PC-9 (cell line): ENCODE measurements around the gene MARS1. TPM values are rescaled to one million over a fixed set of nuclear protein-coding genes. Genes with fewer than 3 reads are reported as not detected.

Experiments used
- BruUV-seq: library from RNA; stranded (reverse); fragments of 400-500 nt; replicated peaks from 2 replicates; lab custom pipeline; 2021; lab: Mats Ljungman, UMichigan
- CTCF ChIA-PET: fragments of 300-600 bp; sonication (Branson Sonifier 250); formaldehyde crosslinking; loops from one replicate; lab custom pipeline; 2022; ENCODE audit warnings: antibody characterized with exemption; lab: Charles Lee
- POLR2A ChIA-PET: fragments of 300-600 bp; sonication (Branson Sonifier 250); formaldehyde crosslinking; loops from one replicate; lab custom pipeline; 2022; ENCODE audit warnings: antibody characterized with exemption; ENCODE audit not compliant: unreplicated experiment; lab: Charles Lee
- DNase-seq, 2 experiments: peaks; one replicate each; pipeline versions ENCODE4 v3.0.0 to v3.0.0-alpha.2; 2015 to 2022; ENCODE audit warnings: mixed read lengths in 1 of 2
- H2AFZ ChIP-seq: fragments of 200-600 bp; sonication (generic); 2 replicates; pipeline ENCODE4 v1.8.1; 2017; ENCODE audit warnings: antibody characterized with exemption
- H3F3A ChIP-seq: fragments of 200-600 bp; sonication (generic); 2 replicates; pipeline ENCODE4 v1.8.1; 2017; ENCODE audit warnings: antibody characterized with exemption, mild to moderate bottlenecking, low read depth; ENCODE audit not compliant: insufficient read depth
- H3K27ac ChIP-seq: fragments of 200-600 bp; sonication (generic); 2 replicates; pipeline ENCODE4 v1.6.1; 2016; ENCODE audit warnings: mixed run types
- H3K27me3 ChIP-seq: fragments of 200-600 bp; sonication (generic); 2 replicates; pipeline ENCODE4 v1.6.1; 2016; ENCODE audit warnings: low read depth, mixed run types; ENCODE audit not compliant: insufficient read depth
- H3K36me3 ChIP-seq: fragments of 200-600 bp; sonication (generic); 2 replicates; pipeline ENCODE4 v1.6.1; 2016; ENCODE audit warnings: low read depth, mixed run types
- H3K4me1 ChIP-seq: fragments of 200-600 bp; sonication (generic); replicated peaks from 2 replicates; pipeline ENCODE4 v1.6.1; 2016; ENCODE audit warnings: mixed run types; ENCODE audit not compliant: insufficient read depth
- H3K4me2 ChIP-seq: fragments of 200-600 bp; sonication (generic); 2 replicates; pipeline ENCODE4 v1.6.1; 2017; ENCODE audit warnings: mixed run types
- H3K4me3 ChIP-seq: fragments of 200-600 bp; sonication (generic); 2 replicates; pipeline ENCODE4 v1.6.1; 2016; ENCODE audit warnings: mixed run types
- H3K79me2 ChIP-seq: fragments of 200-600 bp; sonication (generic); 2 replicates; pipeline ENCODE4 v1.6.1; 2017; ENCODE audit warnings: low read depth, mixed run types
- H3K9me2 ChIP-seq: fragments of 200-600 bp; sonication (generic); 2 replicates; pipeline ENCODE4 v1.8.1; 2017; ENCODE audit warnings: mild to moderate bottlenecking; ENCODE audit not compliant: insufficient read depth
- H3K9me3 ChIP-seq: fragments of 200-600 bp; sonication (generic); 2 replicates; pipeline ENCODE4 v1.8.1; 2016; ENCODE audit warnings: low read depth; ENCODE audit not compliant: insufficient read depth
- H4K20me1 ChIP-seq: fragments of 200-600 bp; sonication (generic); 2 replicates; pipeline ENCODE4 v1.8.1; 2017; ENCODE audit not compliant: insufficient read depth
- EZH2 ChIP-seq: fragments of 200-600 bp; sonication (generic); IDR thresholded peaks from 2 replicates; pipeline ENCODE4 v1.8.0; 2017; ENCODE audit warnings: antibody characterized with exemption, low read depth
- intact Hi-C: fragments of 100-400 bp; cut with micrococcal nuclease; formaldehyde crosslinking; loops from one replicate; pipeline ENCODE4 v1.10.0; 2022; ENCODE audit not compliant: unreplicated experiment
- total RNA-seq: library from RNA; stranded (reverse); gene quantifications from 2 replicates; pipeline ENCODE4 v1.2.3, GENCODE V29; 2021
- TF ChIP-seq, protein P1 (sequence below): fragments of 200-600 bp; sonication (generic); conservative IDR thresholded peaks from 2 replicates; pipeline ENCODE4 v1.6.1; 2017; ENCODE audit warnings: mixed run types, antibody characterized with exemption, mild to moderate bottlenecking, moderate library complexity

MARS1 gene
- total RNA-seq, 1 experiment from 2014 or later = 307 TPM

DNA sequence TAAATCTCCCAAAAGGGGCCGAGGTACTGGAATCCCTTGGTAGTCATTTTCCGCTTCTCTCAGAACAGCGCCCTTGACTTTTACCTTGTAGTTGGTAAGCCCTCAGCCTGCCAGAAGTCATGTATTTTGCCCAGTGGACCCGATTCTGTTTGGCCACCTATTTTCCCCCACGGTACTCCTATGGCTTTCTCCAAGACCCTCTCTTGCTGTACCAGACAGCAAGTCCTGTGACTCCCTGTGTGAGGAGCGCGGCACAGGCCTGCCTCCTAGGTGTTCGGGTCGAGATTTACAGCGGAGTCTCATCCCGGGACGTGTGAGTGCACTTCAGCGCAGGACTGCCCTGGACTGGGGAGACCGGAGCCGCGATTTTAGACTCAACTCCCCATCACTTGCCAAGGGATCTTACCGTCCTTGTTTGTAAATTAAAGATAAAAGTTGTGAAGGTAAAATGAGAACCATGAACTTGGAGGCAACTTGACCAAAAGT is 33.7 kb downstream of the MARS1 start:
- H3K9me2 ChIP-seq = no peaks in the 10 kb centered on the region
- H3K27ac ChIP-seq = peak overlapping the region; percentile 86
- H2AFZ ChIP-seq = no peak overlapping the region
- H4K20me1 ChIP-seq = peaks cover 50% of the 10 kb centered on the region
- peaks cover 34% of the 10 kb centered on the region for H3K4me1 ChIP-seq
- no TSS peak for BruUV-seq
- H3K27me3 ChIP-seq = no peaks in the 10 kb centered on the region
- H3K36me3 ChIP-seq = peaks cover 32% of the 10 kb centered on the region
- H3K9me3 ChIP-seq = no peaks in the 10 kb centered on the region
- ChIA-PET CTCF (no interaction called here), POLR2A (no interaction called here)
- no peak for TF ChIP-seq EZH2
- H3K79me2 ChIP-seq = peaks cover 60% of the 10 kb centered on the region
- peak in 1 of 2 experiments; percentile 12 for DNase-seq
- H3K4me3 ChIP-seq = peak overlapping the region; percentile 48; the same call in 1 of the 2 replicates
- intact Hi-C loops = loop anchor here (2.0 kb wide), 2 partner anchors 25 to 231 kb away; partner anchors contain the start of genes CDK4 and DCTN2
- peaks cover 50% of the 10 kb centered on the region for H3F3A ChIP-seq
- H3K4me2 ChIP-seq = peak overlapping the region; percentile 88

DNA sequence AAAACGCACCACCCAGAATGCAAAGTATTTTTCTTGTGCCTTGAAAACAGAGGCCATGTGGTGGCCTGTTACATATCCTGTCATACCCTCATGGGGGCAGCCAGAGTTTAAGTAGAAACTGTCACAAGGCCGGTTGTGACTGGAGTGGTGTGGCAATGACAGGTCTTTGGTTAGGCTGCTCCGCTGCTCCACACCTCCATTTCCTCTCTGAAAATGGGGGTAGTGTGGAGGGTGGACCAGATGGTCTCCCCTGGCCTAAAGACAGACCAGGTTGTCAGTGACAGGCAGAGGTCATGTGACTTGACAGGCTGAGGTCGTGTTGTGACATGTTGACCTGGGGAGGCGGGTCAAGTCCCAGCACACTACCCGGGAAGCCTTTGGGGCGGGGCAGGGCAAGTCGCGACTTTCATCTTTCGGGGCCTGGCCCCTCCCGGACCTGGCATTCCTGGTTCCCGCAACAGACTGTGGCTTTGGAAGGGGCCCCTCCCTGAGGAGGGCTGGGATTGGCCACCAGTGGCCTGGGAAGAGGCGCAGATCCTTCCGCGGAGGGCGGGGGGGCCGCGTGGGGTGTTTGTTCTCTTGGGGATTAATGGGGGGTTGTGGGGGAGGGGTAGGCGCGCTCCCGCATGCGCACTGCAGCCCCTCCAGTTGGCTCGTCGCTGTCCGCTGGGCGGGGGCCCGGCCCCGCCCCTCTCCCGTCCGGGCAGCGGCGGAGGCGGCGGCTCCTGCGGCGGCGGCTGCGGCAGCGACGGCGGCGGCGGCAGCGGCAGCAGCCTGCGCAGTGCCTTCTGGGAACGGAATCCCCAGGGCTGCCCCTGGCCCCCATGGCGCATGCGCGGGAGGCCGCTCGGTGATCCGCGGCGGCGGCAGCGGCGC is 34.4 kb downstream of the MARS1 start, which contains the start of gene MBD6:
Gene MBD6, plus strand, starts transcription at position 814 of the 876 bp plus-strand sequence. CDS start 1,480 bp downstream, outside the sequence.
- Histone ChIP-seq H4K20me1 (peaks cover 43% of the 10 kb centered on the region), H3K4me1 (peaks cover 34% of the 10 kb centered on the region), H3K79me2 (peaks cover 55% of the 10 kb centered on the region), H3F3A (peaks cover 45% of the 10 kb centered on the region), H3K36me3 (peaks cover 25% of the 10 kb centered on the region), H3K27ac (peak within 1 kb of the TSS; percentile 86), H3K4me2 (peak within 1 kb of the TSS; percentile 88), H3K9me3 (no peaks in the 10 kb centered on the region), H3K27me3 (no peaks in the 10 kb centered on the region), H3K9me2 (no peaks in the 10 kb centered on the region), H2AFZ (peak within 1 kb of the TSS; percentile 75), H3K4me3 (peak within 1 kb of the TSS; percentile 98)
- TF ChIP-seq, protein P1, sequence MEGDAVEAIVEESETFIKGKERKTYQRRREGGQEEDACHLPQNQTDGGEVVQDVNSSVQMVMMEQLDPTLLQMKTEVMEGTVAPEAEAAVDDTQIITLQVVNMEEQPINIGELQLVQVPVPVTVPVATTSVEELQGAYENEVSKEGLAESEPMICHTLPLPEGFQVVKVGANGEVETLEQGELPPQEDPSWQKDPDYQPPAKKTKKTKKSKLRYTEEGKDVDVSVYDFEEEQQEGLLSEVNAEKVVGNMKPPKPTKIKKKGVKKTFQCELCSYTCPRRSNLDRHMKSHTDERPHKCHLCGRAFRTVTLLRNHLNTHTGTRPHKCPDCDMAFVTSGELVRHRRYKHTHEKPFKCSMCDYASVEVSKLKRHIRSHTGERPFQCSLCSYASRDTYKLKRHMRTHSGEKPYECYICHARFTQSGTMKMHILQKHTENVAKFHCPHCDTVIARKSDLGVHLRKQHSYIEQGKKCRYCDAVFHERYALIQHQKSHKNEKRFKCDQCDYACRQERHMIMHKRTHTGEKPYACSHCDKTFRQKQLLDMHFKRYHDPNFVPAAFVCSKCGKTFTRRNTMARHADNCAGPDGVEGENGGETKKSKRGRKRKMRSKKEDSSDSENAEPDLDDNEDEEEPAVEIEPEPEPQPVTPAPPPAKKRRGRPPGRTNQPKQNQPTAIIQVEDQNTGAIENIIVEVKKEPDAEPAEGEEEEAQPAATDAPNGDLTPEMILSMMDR = no peak; the same call in 1 of the 2 replicates
- no peak for TF ChIP-seq EZH2
- POLR2A ChIA-PET = no interaction called here
- CTCF ChIA-PET = interaction anchor here (0.6 kb wide), 1 partner anchor 51 kb away, joined by 8 read pairs; no protein-coding TSS in a partner anchor
- peak; percentile 72 to 87 for DNase-seq
- intact Hi-C loops = loop anchor here (2.0 kb wide), 2 partner anchors 25 to 231 kb away; partner anchors contain the start of genes CDK4 and DCTN2
- BruUV-seq = no TSS peak

DNA sequence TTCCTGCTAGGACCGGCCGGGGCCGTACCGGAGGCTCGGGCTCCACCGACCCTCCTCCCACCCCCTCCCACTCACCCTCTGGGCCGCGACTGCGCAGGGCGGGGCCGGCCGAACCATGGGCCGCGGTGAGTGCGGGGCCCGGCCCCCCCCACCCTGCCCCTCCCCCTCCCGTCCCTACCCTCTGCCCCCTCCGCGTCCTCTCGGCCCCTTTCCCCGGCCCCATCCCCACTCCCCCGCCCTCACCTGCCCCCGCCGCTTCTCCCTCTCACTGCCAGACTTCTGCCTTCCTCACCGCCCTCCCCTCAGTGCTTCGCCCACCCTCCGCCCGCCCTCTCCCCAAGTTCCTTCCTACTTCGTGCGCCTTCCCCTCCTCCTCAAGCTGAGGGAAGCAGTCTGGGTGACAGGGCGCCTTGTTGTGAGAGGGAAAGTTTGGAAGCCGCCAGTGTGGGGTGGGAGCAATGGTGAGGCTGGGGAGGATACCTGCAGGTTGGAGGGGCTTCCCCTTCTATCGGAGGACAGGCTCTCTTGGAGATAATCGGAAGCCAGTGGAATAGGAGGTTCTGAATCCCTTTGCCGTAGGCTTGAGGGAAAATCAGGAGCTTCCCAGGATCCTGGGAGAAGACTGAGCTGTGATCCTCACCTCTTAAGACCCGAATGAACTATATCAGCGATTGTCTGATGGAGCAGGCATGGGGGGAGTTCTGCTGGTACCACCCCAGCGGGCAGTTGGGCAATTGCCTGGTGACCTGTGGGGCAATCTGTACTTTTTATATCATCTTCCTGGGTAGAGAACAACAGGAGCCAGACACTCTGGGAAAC is 35.2 kb downstream of the MARS1 start:
- Histone ChIP-seq H2AFZ (no peak overlapping the region), H3K4me1 (peaks cover 31% of the 10 kb centered on the region), H3F3A (peaks cover 40% of the 10 kb centered on the region), H4K20me1 (peaks cover 35% of the 10 kb centered on the region), H3K4me3 (peak overlapping the region; percentile 98), H3K36me3 (peaks cover 17% of the 10 kb centered on the region), H3K4me2 (peak overlapping the region; percentile 88), H3K9me2 (no peaks in the 10 kb centered on the region), H3K9me3 (no peaks in the 10 kb centered on the region), H3K79me2 (peaks cover 46% of the 10 kb centered on the region), H3K27ac (peak overlapping the region; percentile 86), H3K27me3 (no peaks in the 10 kb centered on the region)
- no peak for DNase-seq
- ChIA-PET CTCF (interaction anchor here (0.6 kb wide), 1 partner anchor 50 kb away, joined by 8 read pairs; no protein-coding TSS in a partner anchor), POLR2A (interaction anchor here (0.9 kb wide), 1 partner anchor 76 kb away, joined by 16 read pairs; no protein-coding TSS in a partner anchor)
- TF ChIP-seq, protein P1 = 0 out of 2 replicates have a peak, but pooled peaks have one; percentile 16
- no peak for TF ChIP-seq EZH2
- intact Hi-C loops = loop anchor here (2.0 kb wide), 2 partner anchors 24 to 230 kb away; partner anchors contain the start of genes CDK4 and DCTN2
- TSS peak; percentile 38 for BruUV-seq
